H1 (cell line): ENCODE results near the gene RERE. TPM values are rescaled to one million over a fixed set of nuclear protein-coding genes. Genes with fewer than 3 reads are reported as not detected.
A peak's percentile ranks its signal among the peaks of the same experiment; 100 is the strongest.

Experiments used
- CTCF ChIA-PET: fragments of 300-600 bp; sonication (Branson Sonifier 250); formaldehyde crosslinking; loops from one replicate; lab custom pipeline; 2021; ENCODE audit not compliant: partially characterized antibody; lab: Charles Lee
- POLR2A ChIA-PET: fragments of 300-600 bp; sonication (Branson Sonifier 250); formaldehyde crosslinking; loops from one replicate; lab custom pipeline; 2021; ENCODE audit warnings: inconsistent platforms; ENCODE audit not compliant: partially characterized antibody; lab: Charles Lee
- DNase-seq, 2 experiments: peaks; one replicate each; pipeline versions ENCODE4 v3.0.0 to v3.0.0-alpha.2; 2010 to 2022; ENCODE audit warnings: low spot score in 2 of 2, low read depth in 1 of 2, mixed read lengths in 1 of 2
- FAIRE-seq: peaks from 2 replicates; lab custom pipeline; 2011; peaks lifted over from hg19 to GRCh38; lab: Jason Lieb, UNC
- H2AFZ ChIP-seq: 2 replicates; pipeline ENCODE4 v1.8.1; 2012; ENCODE audit warnings: low read length, inconsistent platforms
- H2AK5ac ChIP-seq: 2 replicates; pipeline ENCODE4 v1.6.1; 2013; ENCODE audit warnings: low read depth, low read length
- H2BK120ac ChIP-seq: replicated peaks from 2 replicates; pipeline ENCODE3; 2013; ENCODE audit warnings: low read depth, low read length, inconsistent platforms
- H2BK12ac ChIP-seq: 2 replicates; pipeline ENCODE4 v1.6.1; 2013; ENCODE audit warnings: low read depth, low read length
- H2BK15ac ChIP-seq: 2 replicates; pipeline ENCODE4 v1.6.1; 2013; ENCODE audit warnings: low read length
- H2BK20ac ChIP-seq: 2 replicates; pipeline ENCODE4 v1.6.1; 2013; ENCODE audit warnings: low read length
- H2BK5ac ChIP-seq: 2 replicates; pipeline ENCODE4 v1.6.1; 2013; ENCODE audit warnings: low read depth, low read length
- H3K14ac ChIP-seq: 2 replicates; pipeline ENCODE4 v1.6.1; 2013; ENCODE audit warnings: inconsistent platforms; ENCODE audit not compliant: insufficient read length
- H3K18ac ChIP-seq: 2 replicates; pipeline ENCODE4 v1.6.1; 2013; ENCODE audit warnings: low read length; ENCODE audit errors: extremely low read depth
- H3K23ac ChIP-seq: 2 replicates; pipeline ENCODE4 v1.6.1; 2013; ENCODE audit warnings: inconsistent platforms; ENCODE audit not compliant: insufficient read length
- H3K23me2 ChIP-seq: 2 replicates; pipeline ENCODE4 v1.6.1; 2013; ENCODE audit warnings: low read depth, low read length
- H3K27ac ChIP-seq: 2 replicates; pipeline ENCODE4 v1.6.1; 2011; ENCODE audit warnings: low read depth, low read length, inconsistent platforms
- H3K27me3 ChIP-seq, 4 experiments: replicated peaks in 1 of 4; 1 replicate in 1 of 4; 2 replicates in 3 of 4; pipeline versions ENCODE4 v1.6.1 to v1.8.1; 2011 to 2013; ENCODE audit warnings: low read length in 3 of 4, mild to moderate bottlenecking in 3 of 4, inconsistent platforms in 2 of 4, mixed read lengths in 2 of 4, moderate library complexity in 1 of 4; ENCODE audit not compliant: control insufficient read depth in 3 of 4, insufficient read depth in 3 of 4; ENCODE audit errors: extremely low read depth in 1 of 4
- H3K36me3 ChIP-seq, 4 experiments: 2 replicates each; pipeline versions ENCODE4 v1.6.1 to v1.8.1; 2011 to 2013; ENCODE audit warnings: mild to moderate bottlenecking in 4 of 4, low read length in 3 of 4, moderate library complexity in 2 of 4, control low read depth in 1 of 4, inconsistent platforms in 1 of 4; ENCODE audit not compliant: insufficient read depth in 4 of 4, control insufficient read depth in 2 of 4
- H3K4ac ChIP-seq: replicated peaks from 2 replicates; pipeline ENCODE3; 2013; ENCODE audit warnings: low read length, low read depth, mixed read lengths, inconsistent platforms; ENCODE audit not compliant: insufficient read length
- H3K4me1 ChIP-seq, 4 experiments: replicated peaks in 1 of 4; 1 replicate in 1 of 4; 2 replicates in 3 of 4; pipeline versions ENCODE4 v1.6.1 to v1.8.1; 2011 to 2013; ENCODE audit warnings: low read length in 3 of 4, inconsistent platforms in 2 of 4, mixed read lengths in 1 of 4; ENCODE audit not compliant: insufficient read depth in 4 of 4, control insufficient read depth in 3 of 4
- H3K4me2 ChIP-seq, 2 experiments: 2 replicates each; pipeline versions ENCODE4 v1.6.1 to v1.8.1; 2011 to 2013; ENCODE audit warnings: low read depth in 2 of 2, low read length in 2 of 2, control low read depth in 1 of 2, inconsistent platforms in 1 of 2, mild to moderate bottlenecking in 1 of 2; ENCODE audit not compliant: insufficient read depth in 1 of 2
- H3K4me3 ChIP-seq, 4 experiments: fragments of 200-600, 300-600 bp in 1 of 4; sonication (generic), shearing (Covaris generic), sonication (Bioruptor Twin) in 1 of 4; 2 replicates each; pipeline versions ENCODE4 v1.5.1 to v1.8.1; 2011 to 2016; ENCODE audit warnings: low read length in 4 of 4, low read depth in 3 of 4, control low read depth in 2 of 4, inconsistent platforms in 2 of 4, mild to moderate bottlenecking in 2 of 4, mixed read lengths in 1 of 4, moderate library complexity in 1 of 4; ENCODE audit not compliant: insufficient read depth in 2 of 4; ENCODE audit errors: extremely low read depth in 1 of 4
- H3K56ac ChIP-seq: replicated peaks from 2 replicates; pipeline ENCODE3; 2013; ENCODE audit warnings: low read depth, mild to moderate bottlenecking, mixed read lengths, low read length, inconsistent platforms; ENCODE audit not compliant: insufficient read length
- H3K79me1 ChIP-seq: 2 replicates; pipeline ENCODE4 v1.6.1; 2013; ENCODE audit warnings: low read depth, low read length, control low read depth
- H3K79me2 ChIP-seq, 2 experiments: 2 replicates each; pipeline versions ENCODE4 v1.6.1 to v1.8.1; 2012 to 2013; ENCODE audit warnings: low read length in 2 of 2, mild to moderate bottlenecking in 2 of 2, inconsistent platforms in 1 of 2; ENCODE audit not compliant: insufficient read depth in 2 of 2, control insufficient read depth in 1 of 2
- H3K9ac ChIP-seq, 4 experiments: replicated peaks in 1 of 4; 1 replicate in 1 of 4; 2 replicates in 3 of 4; pipeline versions ENCODE4 v1.6.1 to v1.8.1; 2011 to 2013; ENCODE audit warnings: low read depth in 3 of 4, low read length in 3 of 4, control low read depth in 2 of 4, mild to moderate bottlenecking in 2 of 4, moderate library complexity in 2 of 4, inconsistent platforms in 1 of 4; ENCODE audit errors: extremely low read depth in 1 of 4
- H3K9me3 ChIP-seq, 2 experiments: 2 replicates each; pipeline versions ENCODE4 v1.6.1 to v1.8.1; 2012 to 2013; ENCODE audit warnings: mild to moderate bottlenecking in 2 of 2, moderate library complexity in 2 of 2, control low read depth in 1 of 2, inconsistent platforms in 1 of 2, low read depth in 1 of 2, low read length in 1 of 2, mixed read lengths in 1 of 2; ENCODE audit not compliant: insufficient read depth in 2 of 2
- H4K20me1 ChIP-seq, 2 experiments: replicated peaks in 1 of 2; 2 replicates each; pipeline versions ENCODE3 to v1.8.1; 2011 to 2013; ENCODE audit warnings: inconsistent platforms in 2 of 2, low read length in 2 of 2, mild to moderate bottlenecking in 1 of 2; ENCODE audit not compliant: insufficient read depth in 2 of 2, control insufficient read depth in 1 of 2
- H4K5ac ChIP-seq: 2 replicates; pipeline ENCODE4 v1.6.1; 2013; ENCODE audit warnings: low read length, low read depth, mixed read lengths, inconsistent platforms; ENCODE audit not compliant: insufficient read length
- H4K8ac ChIP-seq: 2 replicates; pipeline ENCODE4 v1.8.0; 2013; ENCODE audit warnings: mild to moderate bottlenecking, moderate library complexity, low read length, inconsistent platforms; ENCODE audit not compliant: insufficient read depth; ENCODE audit errors: extremely low read depth
- H4K91ac ChIP-seq: replicated peaks from 2 replicates; pipeline ENCODE3; 2013; ENCODE audit warnings: low read length, mixed read lengths, inconsistent platforms; ENCODE audit not compliant: insufficient read length
- BACH1 ChIP-seq: IDR thresholded peaks from 2 replicates; pipeline ENCODE4 v1.6.1; 2012; ENCODE audit warnings: low read length, improper control_type of control experiment
- FOSL1 ChIP-seq: IDR thresholded peaks from 2 replicates; pipeline ENCODE4 v1.6.1; 2011; ENCODE audit warnings: mild to moderate bottlenecking, low read depth, low read length, moderate library complexity; ENCODE audit not compliant: insufficient read depth
- JUND ChIP-seq: IDR thresholded peaks from 2 replicates; pipeline ENCODE4 v1.6.1; 2011; ENCODE audit warnings: mild to moderate bottlenecking, improper control_type of control experiment, low read length
- KDM1A ChIP-seq: fragments of 200-600, 300-600 bp; sonication (generic); IDR thresholded peaks from 2 replicates; pipeline ENCODE4 v1.7.1; 2016; ENCODE audit warnings: mild to moderate bottlenecking, low read length, borderline replicate concordance
- MAFK ChIP-seq: IDR thresholded peaks from 2 replicates; pipeline ENCODE4 v1.6.1; 2012; ENCODE audit warnings: low read depth, mild to moderate bottlenecking, improper control_type of control experiment, low read length
- POU5F1 ChIP-seq: IDR thresholded peaks from 2 replicates; pipeline ENCODE4 v1.6.1; 2011; ENCODE audit warnings: low read depth, mild to moderate bottlenecking, low read length, moderate library complexity
- RAD21 ChIP-seq, 2 experiments: IDR thresholded peaks in 1 of 2; conservative IDR thresholded peaks in 1 of 2; 2 replicates each; pipeline ENCODE4 v1.6.1; 2011; ENCODE audit warnings: low read depth in 2 of 2, low read length in 2 of 2, improper control_type of control experiment in 1 of 2, inconsistent platforms in 1 of 2, mild to moderate bottlenecking in 1 of 2, moderate library complexity in 1 of 2
- SIN3A ChIP-seq, 2 experiments: IDR thresholded peaks in 1 of 2; conservative IDR thresholded peaks in 1 of 2; 2 replicates each; pipeline ENCODE4 v1.6.1; 2011 to 2012; ENCODE audit warnings: low read length in 2 of 2, improper control_type of control experiment in 1 of 2, low read depth in 1 of 2, mild to moderate bottlenecking in 1 of 2
- WGBS, 2 experiments: shearing (Covaris generic) in 1 of 2; methylation state at CpG; one replicate each; pipeline versions ENCODE4 v1.1.6 to v1.1.7; 2013 to 2015; ENCODE audit warnings: low lambda C conversion rate in 2 of 2, mixed read lengths in 2 of 2, inconsistent platforms in 1 of 2, low coverage in 1 of 2, missing lambda C conversion rate in 1 of 2; ENCODE audit not compliant: insufficient replicate concordance in 2 of 2, insufficient coverage in 1 of 2, insufficient read length in 1 of 2; ENCODE audit errors: extremely low coverage in 1 of 2, missing lambda C conversion rate in 1 of 2; 5-methylcytosine and 5-hydroxymethylcytosine counted together
- polyA plus RNA-seq, 7 experiments: library from polyadenylated mRNA; depleted of rRNA in 3 of 7; stranded (reverse) in 5 of 7; unstranded in 2 of 7; fragments of >200 nt in 5 of 7; fragments of 200-250 nt in 2 of 7; gene quantifications; 1 replicate in 5 of 7; 2 replicates in 1 of 7; 4 replicates in 1 of 7; pipeline versions ENCODE4 v1.2.1 to v1.2.3, GENCODE V29; 2011 to 2013; ENCODE audit warnings: missing spikeins in 2 of 7, mixed read lengths in 2 of 7
- total RNA-seq: library from RNA; stranded (reverse); fragmentation: NEBNext Ultra II Directional; extraction: Animal tissue kit (Norgen Biotek cat#: 25700); gene quantifications from 2 replicates; pipeline ENCODE4 v1.2.1, GENCODE V29; 2021
- TF ChIP-seq, protein P1 (sequence below), 3 experiments: IDR thresholded peaks; 1 replicate in 2 of 3; 2 replicates in 1 of 3; pipeline versions ENCODE4 v1.5.1 to v1.6.1; 2011; ENCODE audit warnings: low read length in 3 of 3, mild to moderate bottlenecking in 3 of 3, inconsistent platforms in 2 of 3, low read depth in 1 of 3, moderate library complexity in 1 of 3; ENCODE audit not compliant: insufficient read depth in 1 of 3; ENCODE audit errors: control extremely low read depth in 1 of 3

The RERE gene
- total and polyA plus RNA-seq, 2 of the 8 experiments (the other 6 are each of a cell fraction or from before 2014, with no cell fraction given), result 15.3 to 142 TPM

DNA sequence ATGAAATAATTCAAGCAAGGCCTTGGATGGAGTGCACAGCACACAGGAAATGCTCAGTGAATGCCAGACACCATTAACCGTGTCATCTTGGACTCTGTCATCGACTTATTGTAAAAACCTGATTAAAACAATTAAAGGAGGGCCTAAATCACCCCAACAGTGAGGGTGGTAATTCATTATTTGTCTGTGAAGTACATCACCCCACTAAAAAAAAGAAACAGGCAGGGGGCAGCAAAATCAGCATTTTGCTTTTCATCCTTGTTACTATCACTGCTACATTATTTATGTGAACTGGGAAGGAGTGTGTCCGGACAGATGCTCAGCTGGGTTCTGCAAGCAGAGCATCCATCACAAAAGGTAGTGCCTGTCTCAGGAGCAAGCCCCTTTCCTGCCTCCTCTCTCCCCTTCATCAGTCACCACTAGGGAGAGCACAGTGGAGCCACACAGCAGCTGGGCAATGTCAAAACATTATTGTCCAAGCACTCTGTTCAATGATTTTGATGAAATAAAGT lies 98.5 kb downstream of the RERE start:
- H3K79me1 ChIP-seq, result no peaks in the 10 kb centered on the region; the same call in 1 of the 2 replicates
- H3K18ac ChIP-seq, result no peak overlapping the region
- H2BK120ac ChIP-seq, result no peak overlapping the region
- no peak overlapping the region for H3K4ac ChIP-seq
- no peaks in the 10 kb centered on the region for H3K36me3 ChIP-seq
- H4K20me1 ChIP-seq, result peaks cover 3 to 4% of the 10 kb centered on the region in 2 experiments
- no peaks in the 10 kb centered on the region for H3K9me3 ChIP-seq
- no peak overlapping the region for H2BK12ac ChIP-seq
- no peak overlapping the region for H3K14ac ChIP-seq
- peaks cover 0 to 86% of the 10 kb centered on the region in 2 experiments; a peak in 3 of 4 replicates for H3K79me2 ChIP-seq
- POLR2A ChIA-PET, result interaction anchor here (1.1 to 1.7 kb wide), 5 partner anchors 7 to 138 kb away, joined by 3 to 14 read pairs (median 4); no protein-coding TSS in a partner anchor
- no peak overlapping the region for H3K4me3 ChIP-seq
- H3K27me3 ChIP-seq, result no peaks in the 10 kb centered on the region
- H4K5ac ChIP-seq, result no peak overlapping the region
- no peak overlapping the region for H4K91ac ChIP-seq
- no peak overlapping the region for H2BK20ac ChIP-seq
- no peak overlapping the region for H3K56ac ChIP-seq
- no peak overlapping the region for H4K8ac ChIP-seq
- CTCF ChIA-PET, result interaction anchor here (1.1 to 2.8 kb wide), 8 partner anchors 8 to 157 kb away, joined by 3 to 18 read pairs (median 4); no protein-coding TSS in a partner anchor
- no peak overlapping the region for H3K27ac ChIP-seq
- H3K4me1 ChIP-seq, result peaks cover 0 to 14% (median 7%) of the 10 kb centered on the region in 4 experiments; a peak in 5 of 7 replicates
- H2AFZ ChIP-seq, result no peak overlapping the region
- H3K4me2 ChIP-seq, result 0 out of 4 replicates have a peak overlapping the region, but pooled peaks of 1 of the 2 experiments have one; percentile 11
- no peak overlapping the region for H2BK15ac ChIP-seq
- no peak overlapping the region for H2AK5ac ChIP-seq
- 58% methylated on average over 3 of the region's 3 CpGs; no CpG with 5 or more reads in 1 of the 2 experiments for WGBS, 2 experiments
- H3K23ac ChIP-seq, result no peak overlapping the region
- FAIRE-seq (peak; percentile 63), DNase-seq (no peak)
- no peaks in the 10 kb centered on the region for H3K23me2 ChIP-seq
- no peak overlapping the region for H2BK5ac ChIP-seq
- no peak overlapping the region for H3K9ac ChIP-seq
- TF ChIP-seq BACH1 (no peak), RAD21 (IDR thresholded peaks at IDR 0.05 in 1 of 2, conservative IDR thresholded peaks at IDR 0.05 in 1 of 2; ENCODE audit: low read depth in 2 of 2, low read length in 2 of 2) (peak in 1 of 2 experiments; percentile 3; a peak in 1 of 4 replicates), FOSL1 (no peak), JUND (no peak), KDM1A (no peak), POU5F1 (no peak), MAFK (no peak), SIN3A (conservative IDR thresholded peaks at IDR 0.05 in 1 of 2, IDR thresholded peaks at IDR 0.05 in 1 of 2; ENCODE audit: low read depth in 1 of 2, low read length in 2 of 2) (peak; percentile 64 to 66; a peak in 1 of 4 replicates)
- TF ChIP-seq, protein P1, sequence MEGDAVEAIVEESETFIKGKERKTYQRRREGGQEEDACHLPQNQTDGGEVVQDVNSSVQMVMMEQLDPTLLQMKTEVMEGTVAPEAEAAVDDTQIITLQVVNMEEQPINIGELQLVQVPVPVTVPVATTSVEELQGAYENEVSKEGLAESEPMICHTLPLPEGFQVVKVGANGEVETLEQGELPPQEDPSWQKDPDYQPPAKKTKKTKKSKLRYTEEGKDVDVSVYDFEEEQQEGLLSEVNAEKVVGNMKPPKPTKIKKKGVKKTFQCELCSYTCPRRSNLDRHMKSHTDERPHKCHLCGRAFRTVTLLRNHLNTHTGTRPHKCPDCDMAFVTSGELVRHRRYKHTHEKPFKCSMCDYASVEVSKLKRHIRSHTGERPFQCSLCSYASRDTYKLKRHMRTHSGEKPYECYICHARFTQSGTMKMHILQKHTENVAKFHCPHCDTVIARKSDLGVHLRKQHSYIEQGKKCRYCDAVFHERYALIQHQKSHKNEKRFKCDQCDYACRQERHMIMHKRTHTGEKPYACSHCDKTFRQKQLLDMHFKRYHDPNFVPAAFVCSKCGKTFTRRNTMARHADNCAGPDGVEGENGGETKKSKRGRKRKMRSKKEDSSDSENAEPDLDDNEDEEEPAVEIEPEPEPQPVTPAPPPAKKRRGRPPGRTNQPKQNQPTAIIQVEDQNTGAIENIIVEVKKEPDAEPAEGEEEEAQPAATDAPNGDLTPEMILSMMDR (IDR thresholded peaks at IDR 0.05; ENCODE audit: control extremely low read depth in 1 of 3, insufficient read depth in 1 of 3, low read depth in 1 of 3, low read length in 3 of 3), result peak in 2 of 3 experiments; percentile 39 to 42; a peak in 2 of 4 replicates
